Measurements from ENCODE around the gene CASZ1.

DNA sequence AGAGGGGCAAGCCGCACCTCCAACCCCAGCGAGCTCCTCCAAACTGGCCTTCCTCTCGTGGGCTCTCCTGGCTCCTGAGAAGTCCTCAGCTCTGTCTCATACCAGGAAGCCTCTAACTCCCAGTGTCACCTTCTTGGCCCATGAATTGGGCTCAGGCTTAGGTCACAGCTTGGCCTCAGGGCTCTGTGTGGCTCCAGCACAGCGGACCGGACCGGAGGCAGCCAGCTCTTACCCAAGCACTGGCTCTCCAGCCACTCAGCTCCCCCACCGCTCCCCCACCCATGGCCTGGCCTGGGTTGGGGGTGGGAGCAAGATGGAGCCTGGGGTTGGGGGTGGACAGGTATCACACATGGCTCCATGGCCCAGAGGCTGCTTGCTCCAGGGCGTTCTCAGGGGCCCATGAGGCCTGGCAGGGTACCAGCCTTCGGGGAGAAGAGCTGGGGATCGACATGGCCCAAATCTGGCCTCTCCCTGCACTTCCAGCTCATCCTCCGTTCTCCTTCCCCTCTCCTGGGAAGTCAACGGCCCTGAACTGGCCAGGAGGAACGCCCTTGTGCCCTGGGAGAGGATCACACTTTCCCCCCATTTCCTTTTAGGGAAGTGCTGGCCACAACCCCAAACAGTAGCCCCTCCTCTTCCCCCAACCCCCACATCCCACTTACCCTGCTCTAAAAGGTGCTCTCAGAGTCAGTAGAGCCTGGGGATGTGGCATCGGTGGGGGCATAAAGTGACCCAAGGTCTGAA is 97.5 kb downstream of the CASZ1 start:
- TF ChIP-seq, protein P1, sequence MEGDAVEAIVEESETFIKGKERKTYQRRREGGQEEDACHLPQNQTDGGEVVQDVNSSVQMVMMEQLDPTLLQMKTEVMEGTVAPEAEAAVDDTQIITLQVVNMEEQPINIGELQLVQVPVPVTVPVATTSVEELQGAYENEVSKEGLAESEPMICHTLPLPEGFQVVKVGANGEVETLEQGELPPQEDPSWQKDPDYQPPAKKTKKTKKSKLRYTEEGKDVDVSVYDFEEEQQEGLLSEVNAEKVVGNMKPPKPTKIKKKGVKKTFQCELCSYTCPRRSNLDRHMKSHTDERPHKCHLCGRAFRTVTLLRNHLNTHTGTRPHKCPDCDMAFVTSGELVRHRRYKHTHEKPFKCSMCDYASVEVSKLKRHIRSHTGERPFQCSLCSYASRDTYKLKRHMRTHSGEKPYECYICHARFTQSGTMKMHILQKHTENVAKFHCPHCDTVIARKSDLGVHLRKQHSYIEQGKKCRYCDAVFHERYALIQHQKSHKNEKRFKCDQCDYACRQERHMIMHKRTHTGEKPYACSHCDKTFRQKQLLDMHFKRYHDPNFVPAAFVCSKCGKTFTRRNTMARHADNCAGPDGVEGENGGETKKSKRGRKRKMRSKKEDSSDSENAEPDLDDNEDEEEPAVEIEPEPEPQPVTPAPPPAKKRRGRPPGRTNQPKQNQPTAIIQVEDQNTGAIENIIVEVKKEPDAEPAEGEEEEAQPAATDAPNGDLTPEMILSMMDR (IDR thresholded peaks at IDR 0.05): no peak
- no peak for TF ChIP-seq POLR2A (IDR thresholded peaks at IDR 0.05)
- TF ChIP-seq EP300 (IDR thresholded peaks at IDR 0.05): no peak
- no peak for TF ChIP-seq POLR2AphosphoS5 (IDR thresholded peaks at IDR 0.05)
